SK-N-MC (cell line): Measurements from ENCODE around the gene PJA1.

Experiments used
- EZH2 ChIP-seq: fragments of 200-600 bp; sonication (generic); IDR thresholded peaks from one replicate; pipeline ENCODE4 v1.6.1; 2017; ENCODE audit warnings: antibody characterized with exemption
- POLR2AphosphoS5 ChIP-seq: IDR thresholded peaks from 2 replicates; pipeline ENCODE4 v1.6.1; 2012; ENCODE audit warnings: mild to moderate bottlenecking, low read depth, low read length, borderline replicate concordance

DNA sequence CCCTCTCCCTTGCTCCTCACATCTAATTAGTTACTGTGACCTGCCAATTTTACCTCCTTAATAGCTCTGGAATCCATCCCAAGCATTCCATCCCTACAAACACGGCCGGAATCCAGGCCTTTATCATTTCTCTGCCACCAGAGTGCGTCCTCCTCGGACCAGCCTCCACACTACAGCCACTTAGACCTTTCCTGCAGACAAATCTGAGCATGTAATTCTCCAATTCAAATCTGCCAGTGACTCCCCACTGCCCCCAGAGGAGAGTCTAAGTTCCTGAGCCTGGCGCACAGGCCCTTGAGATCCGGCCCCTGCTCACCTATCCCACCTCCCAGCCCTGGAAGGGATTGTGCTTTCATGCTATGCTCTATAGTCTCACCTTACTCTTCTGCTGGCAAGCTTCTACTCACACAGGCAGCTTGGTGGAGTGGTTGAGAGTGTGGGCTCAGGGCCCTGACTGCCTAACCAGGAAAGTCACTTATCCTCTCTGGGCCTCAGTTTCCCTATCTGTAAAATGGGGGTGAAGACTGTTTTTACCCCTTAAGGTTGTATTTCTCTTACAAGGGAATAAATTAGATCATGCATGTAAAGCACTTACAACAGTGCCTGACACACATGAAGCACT lies 31.2 kb downstream of the PJA1 start:
- TF ChIP-seq EZH2 (no peak), POLR2AphosphoS5 (no peak)
